Left renal pelvis (tissue), 4 donors: ENCODE measurements around the gene BLZF1. TPM values are rescaled to one million over a fixed set of nuclear protein-coding genes. Genes with fewer than 3 reads are reported as not detected.
"Not testable (repeated sequence)": the region's sequence is repeated elsewhere in the genome, so short reads cannot be mapped to it uniquely, and the experiment has no call there.

Experiments
- DNase-seq, 4 donors: peaks; one replicate each; pipeline ENCODE4 v3.0.0-alpha.2; 2013; ENCODE audit warnings: low read depth in 4 of 4, low spot score in 3 of 4
- polyA plus RNA-seq, 4 donors: library from polyadenylated mRNA; unstranded; fragments of 120-200 nt; gene quantifications; one replicate each; pipeline ENCODE4 v1.2.1, GENCODE V29; 2013; ENCODE audit not compliant: insufficient read length in 4 of 4

The BLZF1 gene, protein sequence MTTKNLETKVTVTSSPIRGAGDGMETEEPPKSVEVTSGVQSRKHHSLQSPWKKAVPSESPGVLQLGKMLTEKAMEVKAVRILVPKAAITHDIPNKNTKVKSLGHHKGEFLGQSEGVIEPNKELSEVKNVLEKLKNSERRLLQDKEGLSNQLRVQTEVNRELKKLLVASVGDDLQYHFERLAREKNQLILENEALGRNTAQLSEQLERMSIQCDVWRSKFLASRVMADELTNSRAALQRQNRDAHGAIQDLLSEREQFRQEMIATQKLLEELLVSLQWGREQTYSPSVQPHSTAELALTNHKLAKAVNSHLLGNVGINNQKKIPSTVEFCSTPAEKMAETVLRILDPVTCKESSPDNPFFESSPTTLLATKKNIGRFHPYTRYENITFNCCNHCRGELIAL
- 10 to 100 TPM; 25.5 to 31.7 (median 27.2) TPM for polyA plus RNA-seq

DNA sequence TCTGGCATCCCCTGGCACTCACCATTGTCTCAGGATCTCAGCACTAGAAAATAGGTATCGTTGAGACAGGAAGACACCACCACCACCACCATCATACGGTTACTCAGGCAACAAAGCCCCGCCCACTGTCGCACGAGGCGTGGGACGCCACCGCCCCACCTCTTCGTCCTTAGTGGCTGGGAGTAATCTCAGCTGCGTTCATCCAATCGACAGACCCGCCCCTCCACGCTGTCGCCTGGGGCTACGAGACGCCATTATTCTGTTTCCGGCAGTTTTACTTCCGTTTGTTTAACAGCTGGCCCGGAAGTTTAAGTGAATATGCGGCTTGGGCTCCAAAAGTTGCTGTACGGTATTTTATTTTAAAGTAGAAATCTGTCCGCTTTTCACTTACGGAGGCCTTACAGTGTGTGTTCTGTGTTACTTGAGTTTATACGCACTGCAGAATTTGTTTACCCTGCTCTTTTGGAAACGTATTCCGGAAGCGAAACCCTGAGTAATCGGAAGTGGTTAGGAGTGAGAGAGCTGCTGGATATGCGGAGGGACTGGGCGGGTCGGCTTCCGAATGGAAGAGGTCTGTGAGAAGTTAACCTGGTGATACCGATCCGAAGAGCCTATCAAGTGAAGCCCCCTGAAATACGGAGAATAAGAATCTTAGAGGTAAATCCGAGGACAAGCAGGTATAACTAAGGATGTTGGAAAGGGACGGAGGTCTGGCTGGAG, at the start of gene BLZF1, which contains the start of gene NME7:
Gene BLZF1, plus strand, starts transcription at position 510 of the 720 bp plus-strand sequence. CDS start 1,328 bp downstream, outside the sequence.
Gene NME7, minus strand, starts transcription at position 112 of the 720 bp plus-strand sequence. Its CDS starts 87 bp downstream, at position 25.
- DNase-seq: peak; percentile 83 to 93 (median 92)

DNA sequence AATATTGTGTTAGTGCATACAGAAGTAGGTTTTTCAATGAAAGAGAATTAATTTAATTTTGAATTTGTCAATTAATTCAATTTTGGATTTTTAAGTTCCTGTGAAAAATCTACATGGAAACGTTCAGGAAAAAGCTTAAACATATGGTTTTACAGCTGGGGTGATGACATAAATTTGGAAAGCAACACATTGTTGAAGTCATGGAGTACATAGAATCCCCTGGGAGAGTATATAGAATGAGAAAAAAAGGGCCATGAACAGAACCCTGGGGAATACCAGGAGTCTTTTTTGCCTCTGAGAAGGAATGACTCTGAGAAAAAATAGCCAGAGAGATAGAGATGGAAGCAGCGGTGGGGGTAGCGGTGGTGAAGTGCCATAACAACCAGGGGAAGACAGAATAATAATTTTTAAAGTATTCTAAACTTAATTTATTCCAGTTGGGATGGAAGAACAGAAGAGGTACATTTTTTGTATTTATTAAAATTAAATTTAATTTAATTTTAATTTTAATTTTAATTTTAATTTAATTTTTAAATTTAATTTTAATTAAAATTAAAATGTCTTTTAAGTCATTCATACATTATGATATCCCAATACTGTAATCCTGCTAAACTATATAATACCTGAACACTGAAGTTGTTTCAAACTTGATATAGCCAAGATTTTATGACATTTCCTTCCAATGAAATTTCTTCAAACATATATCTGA, 49.3 kb upstream of the BLZF1 start:
- DNase-seq: no peak

GRCh38 chr1:169321539-169321938, 46.5 kb upstream of the BLZF1 start:
- DNase-seq: no peak

GRCh38 chr1:169322138-169322537, 45.9 kb upstream of the BLZF1 start:
- DNase-seq: no peak

- DNase-seq: no peak
Measured at GRCh38 chr1:169325117-169325516, 42.9 kb upstream of the BLZF1 start.

DNA sequence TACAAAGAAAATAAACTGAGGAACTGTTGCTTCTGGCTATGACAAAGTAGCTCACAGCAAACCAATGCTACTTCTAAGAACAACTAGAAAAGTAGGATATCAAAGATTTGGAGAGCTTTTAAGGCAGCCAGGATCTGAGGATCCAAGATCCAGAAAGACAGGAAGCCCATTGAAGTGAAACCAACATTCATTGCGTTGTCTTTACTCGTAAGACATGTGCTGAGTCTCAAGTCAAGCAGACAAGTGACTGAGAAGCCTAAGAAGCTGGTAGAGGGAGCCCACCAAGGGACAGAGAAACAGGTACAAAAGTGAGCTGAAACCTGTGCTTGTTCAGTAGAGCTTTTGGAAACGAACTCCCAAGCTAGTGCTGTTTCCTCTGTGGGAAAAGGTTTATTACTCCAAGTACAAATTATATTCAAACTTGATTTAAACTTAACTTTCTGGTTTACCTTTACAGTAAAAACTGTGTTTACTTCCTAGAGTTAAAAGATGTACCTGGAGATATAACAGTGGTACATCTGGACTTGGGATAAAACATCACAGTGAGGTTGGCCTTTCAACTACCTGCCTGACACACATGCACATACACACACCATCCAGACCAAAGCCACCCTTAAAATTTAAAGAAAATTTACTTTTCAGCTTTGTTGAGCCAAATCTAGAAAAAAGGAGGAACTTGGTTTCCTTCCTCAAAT, 41.6 kb upstream of the BLZF1 start:
- no peak for DNase-seq

DNA sequence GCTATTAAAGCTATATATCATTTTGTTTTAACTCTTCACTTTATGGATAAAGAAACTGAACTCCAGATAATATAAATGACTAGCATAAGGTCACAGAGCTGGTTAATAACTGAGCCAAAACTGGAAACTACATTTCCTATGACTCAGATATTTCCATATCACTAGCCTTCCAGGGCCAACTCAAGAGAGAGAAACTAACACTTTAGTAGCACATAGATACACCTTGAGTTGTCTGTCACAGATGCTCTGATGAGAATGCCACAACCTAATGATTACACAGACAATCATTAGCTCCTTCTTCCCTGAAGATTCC, 41.1 kb upstream of the BLZF1 start:
- no peak for DNase-seq

DNA sequence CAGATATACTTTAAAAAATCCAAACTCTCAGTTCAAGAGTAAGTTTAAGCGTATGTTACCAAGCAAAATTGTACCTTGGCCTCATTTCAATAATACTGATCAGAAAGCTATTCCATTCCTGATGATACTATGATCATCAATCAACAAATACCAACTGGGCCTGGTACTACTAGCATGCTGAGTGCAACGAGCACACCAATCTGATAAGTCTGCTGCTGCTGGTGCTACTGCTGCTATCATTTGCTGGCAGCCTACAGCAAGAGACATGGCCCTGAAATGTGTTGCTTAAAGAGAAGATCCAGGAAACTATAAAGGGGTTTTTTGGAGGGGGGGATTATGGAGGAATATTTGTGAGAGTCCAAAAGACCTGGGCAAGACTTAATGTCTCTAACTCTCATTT, 40.1 kb upstream of the BLZF1 start:
- DNase-seq: no peak

GRCh38 chr1:169329383-169329782, 38.6 kb upstream of the BLZF1 start:
- DNase-seq: no peak

DNA sequence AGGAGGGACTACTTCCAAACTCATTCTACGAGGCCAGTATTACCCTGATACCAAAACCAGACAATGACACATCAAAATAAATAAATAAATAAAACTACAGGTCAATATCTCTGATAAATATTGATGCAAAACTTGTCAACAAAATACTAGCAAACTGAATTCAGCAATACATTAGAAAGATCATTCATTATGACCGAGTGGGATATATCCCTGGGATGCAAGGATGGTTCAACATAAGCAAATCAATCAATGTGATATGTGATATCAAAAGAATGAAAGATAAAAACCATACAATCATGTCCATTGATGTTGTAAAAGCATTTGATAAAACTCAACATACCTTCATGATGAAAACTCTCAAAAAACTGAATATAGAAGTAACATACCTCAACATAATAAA, 37.1 kb upstream of the BLZF1 start:
- no peak for DNase-seq

GRCh38 chr1:169334727-169335126, 33.3 kb upstream of the BLZF1 start:
- not testable (repeated sequence) for DNase-seq

GRCh38 chr1:169336947-169337715, 30.9 kb upstream of the BLZF1 start:
- DNase-seq: not testable (repeated sequence)

GRCh38 chr1:169338617-169339016, 29.4 kb upstream of the BLZF1 start:
- no peak for DNase-seq

DNA sequence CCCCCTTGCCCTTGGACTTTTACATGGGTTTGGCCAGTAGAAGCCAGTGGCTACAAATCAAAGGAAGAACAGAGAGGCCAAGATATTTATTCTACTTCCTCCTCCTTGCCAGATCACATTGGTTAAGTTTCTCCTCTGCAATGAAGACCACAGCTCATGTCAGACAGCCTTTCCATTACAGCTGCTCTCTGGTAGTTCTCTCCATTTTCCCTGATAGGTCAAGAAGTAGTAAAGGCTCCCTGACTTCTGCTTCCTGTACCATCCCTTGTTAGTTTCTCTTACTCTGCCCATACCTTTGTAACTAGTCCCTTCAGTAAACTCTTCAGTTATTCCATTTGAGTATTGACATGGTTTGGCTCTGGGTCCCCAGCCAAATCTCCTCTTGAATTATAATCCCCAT, 28.2 kb upstream of the BLZF1 start:
- no peak for DNase-seq

DNA sequence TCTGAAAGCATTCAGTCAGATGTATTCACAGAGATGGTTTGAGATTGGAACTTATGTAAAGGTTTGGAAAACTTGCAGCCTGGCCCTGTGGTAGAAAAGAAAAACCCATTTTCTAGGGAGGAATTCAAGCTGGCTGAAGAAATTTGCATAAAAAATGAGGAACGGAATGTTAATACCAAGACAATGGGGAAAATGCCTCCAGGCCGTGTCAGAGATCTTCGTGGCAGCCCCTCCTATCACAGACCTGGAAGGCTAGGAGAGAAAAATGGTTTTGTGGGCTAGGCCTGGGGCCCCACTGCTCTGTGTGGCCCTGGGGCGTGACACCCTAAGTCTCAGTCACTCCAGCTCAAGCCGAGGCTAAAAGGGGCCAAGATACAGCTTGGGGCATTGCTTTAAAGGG, 27.1 kb upstream of the BLZF1 start:
- DNase-seq: no peak

DNA sequence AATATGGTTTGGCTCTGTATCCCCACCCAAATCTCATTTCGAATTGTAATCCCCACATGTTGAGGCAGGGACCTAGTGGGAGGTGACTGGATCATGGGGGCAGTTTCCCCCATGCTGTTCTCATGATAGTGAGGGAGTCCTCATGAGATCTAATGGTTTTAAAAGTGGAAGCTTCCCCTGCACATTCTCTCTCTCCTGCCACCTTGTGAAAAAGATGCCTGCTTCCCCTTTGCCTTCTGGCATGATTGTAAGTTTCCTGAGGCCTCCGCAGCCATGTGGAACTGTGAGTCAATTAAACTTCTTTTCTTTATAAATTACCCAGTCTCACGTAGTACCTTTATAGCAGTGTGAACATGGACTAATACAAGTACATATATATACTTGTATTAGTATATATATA, 25.9 kb upstream of the BLZF1 start:
- DNase-seq: not testable (repeated sequence)

DNA sequence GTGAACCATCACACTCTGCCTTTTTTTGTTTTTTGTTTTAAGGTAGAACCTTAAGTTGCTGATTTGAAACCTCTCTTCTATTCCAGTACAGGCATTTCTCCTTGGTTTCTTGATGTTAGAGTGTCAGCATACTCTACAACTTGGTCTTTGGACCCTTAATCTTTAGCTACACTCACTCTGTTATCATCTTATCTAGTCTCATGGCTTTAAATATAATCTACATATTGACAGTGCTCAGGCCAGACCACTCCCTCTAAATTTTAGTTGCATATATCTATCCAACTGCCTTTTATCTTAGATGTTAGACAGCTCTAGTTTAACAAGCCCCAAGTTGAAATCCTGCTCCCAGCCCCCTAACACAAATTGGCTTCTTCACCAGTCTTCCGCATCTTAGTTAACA, 22.5 kb upstream of the BLZF1 start:
- DNase-seq: no peak

DNA sequence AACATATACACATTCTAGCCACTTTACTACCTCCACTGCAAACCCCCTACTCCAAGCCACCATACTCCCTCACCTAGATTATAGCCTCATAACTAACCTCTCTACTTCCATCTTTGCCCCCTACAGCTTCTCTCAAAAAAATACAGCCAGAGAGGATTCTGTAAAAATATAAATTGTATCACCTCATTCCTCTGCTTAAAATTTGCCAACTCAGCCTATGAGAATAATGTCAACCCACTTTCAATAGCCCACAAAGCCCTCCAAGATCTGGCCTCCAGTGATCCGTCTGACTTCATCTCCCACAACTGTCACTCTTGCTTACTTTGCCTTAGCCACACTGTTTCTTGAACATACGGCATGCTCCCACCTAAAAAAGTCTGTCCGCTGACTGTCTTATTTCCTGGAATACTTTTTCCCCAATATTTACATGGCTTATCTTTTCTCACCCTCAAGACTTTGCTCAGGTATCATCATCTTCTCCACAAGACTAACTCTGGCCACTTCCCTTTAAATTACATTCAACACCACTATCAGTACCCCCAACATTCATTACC, 21.9 kb upstream of the BLZF1 start:
- DNase-seq: no peak

- DNase-seq: no peak
Measured at GRCh38 chr1:169347688-169348382, 20.2 kb upstream of the BLZF1 start.
